Endothelial cell of umbilical vein (primary cell): ENCODE measurements around the gene DEPDC7. TPM values are rescaled to one million over a fixed set of nuclear protein-coding genes. Genes with fewer than 3 reads are reported as not detected.

ENCODE experiments used
- BruUV-seq: library from RNA; stranded (reverse); fragments of 400-500 nt; replicated peaks from 2 replicates; lab custom pipeline; 2021; lab: Mats Ljungman, UMichigan
- CTCF ChIA-PET: fragments of 300-600, 350-600 bp; sonication (Branson Sonifier 250); formaldehyde crosslinking; loops from one replicate; lab custom pipeline; 2021; ENCODE audit warnings: antibody characterized with exemption, inconsistent platforms; lab: Charles Lee
- POLR2A ChIA-PET: fragments of 300-600, 350-600 bp; sonication (Branson Sonifier 250); formaldehyde crosslinking; loops from one replicate; lab custom pipeline; 2021; ENCODE audit warnings: antibody characterized with exemption, inconsistent platforms; lab: Charles Lee
- DNase-seq: peaks from one replicate; pipeline ENCODE4 v3.0.0-alpha.2; 2011; ENCODE audit warnings: low read depth, low spot score
- FAIRE-seq: peaks from 2 replicates; lab custom pipeline; 2011; peaks lifted over from hg19 to GRCh38; lab: Jason Lieb, UNC
- H2AFZ ChIP-seq: 2 replicates; pipeline ENCODE4 v1.6.0; 2012; ENCODE audit warnings: low read depth, low read length, control low read depth, inconsistent platforms
- H3K27ac ChIP-seq: 2 replicates; pipeline ENCODE4 v1.5.1; 2011; ENCODE audit warnings: low read depth, mild to moderate bottlenecking, control low read depth, low read length, moderate library complexity; ENCODE audit not compliant: insufficient read depth
- H3K27me3 ChIP-seq, 2 experiments: 2 replicates each; pipeline versions ENCODE4 v1.6.0 to v1.6.1; 2011; ENCODE audit warnings: low read length in 2 of 2, mixed read lengths in 1 of 2; ENCODE audit not compliant: control insufficient read depth in 2 of 2, insufficient read depth in 2 of 2
- H3K36me3 ChIP-seq, 2 experiments: 2 replicates in 1 of 2; 3 replicates in 1 of 2; pipeline ENCODE4 v1.5.1; 2011; ENCODE audit warnings: low read length in 2 of 2, mild to moderate bottlenecking in 1 of 2, moderate library complexity in 1 of 2; ENCODE audit not compliant: control insufficient read depth in 2 of 2, insufficient read depth in 2 of 2; ENCODE audit errors: extremely low read depth in 1 of 2
- H3K4me1 ChIP-seq: 3 replicates; pipeline ENCODE4 v1.5.1; 2011; ENCODE audit warnings: mild to moderate bottlenecking, low read length; ENCODE audit not compliant: control insufficient read depth, insufficient read depth; ENCODE audit errors: extremely low read depth
- H3K4me2 ChIP-seq: 2 replicates; pipeline ENCODE4 v1.6.1; 2011; ENCODE audit warnings: low read length, control low read depth, mixed read lengths; ENCODE audit not compliant: insufficient read depth
- H3K4me3 ChIP-seq, 3 experiments: fragments of 200-600 bp in 1 of 3; sonication (generic), shearing (Covaris generic) in 1 of 3; replicated peaks in 1 of 3; 2 replicates each; pipeline ENCODE4 v1.5.1; 2011 to 2016; ENCODE audit warnings: control low read depth in 3 of 3, low read length in 3 of 3, mild to moderate bottlenecking in 2 of 3, inconsistent platforms in 1 of 3, low read depth in 1 of 3, moderate library complexity in 1 of 3; ENCODE audit not compliant: insufficient read depth in 1 of 3
- H3K79me2 ChIP-seq: 2 replicates; pipeline ENCODE4 v1.6.0; 2012; ENCODE audit warnings: low read length, inconsistent platforms; ENCODE audit not compliant: control insufficient read depth, insufficient read depth
- H3K9ac ChIP-seq: replicated peaks from 2 replicates; pipeline ENCODE3; 2011; ENCODE audit warnings: low read length, control low read depth; ENCODE audit not compliant: insufficient read depth; ENCODE audit errors: extremely low read depth
- H3K9me1 ChIP-seq: replicated peaks from 3 replicates; pipeline ENCODE4 v1.6.0; 2011; ENCODE audit warnings: mild to moderate bottlenecking, low read length; ENCODE audit not compliant: control insufficient read depth, insufficient read depth; ENCODE audit errors: extremely low read depth
- H3K9me3 ChIP-seq: replicated peaks from 2 replicates; pipeline ENCODE4 v1.5.1; 2012; ENCODE audit warnings: low read length, inconsistent platforms; ENCODE audit not compliant: control insufficient read depth, insufficient read depth
- H4K20me1 ChIP-seq: replicated peaks from 2 replicates; pipeline ENCODE3; 2011; ENCODE audit warnings: mild to moderate bottlenecking, low read length; ENCODE audit not compliant: control insufficient read depth, insufficient read depth; ENCODE audit errors: extremely low read depth
- EZH2 ChIP-seq: IDR thresholded peaks from 2 replicates; pipeline ENCODE4 v1.6.1; 2012; ENCODE audit warnings: borderline replicate concordance, low read depth, mild to moderate bottlenecking, moderate library complexity, low read length, inconsistent platforms; ENCODE audit not compliant: severe bottlenecking
- FOS ChIP-seq: IDR thresholded peaks from 2 replicates; pipeline ENCODE4 v1.6.1; 2011; ENCODE audit warnings: mild to moderate bottlenecking, low read length, moderate library complexity, borderline replicate concordance; ENCODE audit not compliant: insufficient read depth
- GATA2 ChIP-seq: IDR thresholded peaks from 2 replicates; pipeline ENCODE4 v1.7.0; 2011; ENCODE audit warnings: low read depth, mild to moderate bottlenecking, moderate library complexity, mixed read lengths, low read length; ENCODE audit not compliant: insufficient read length, insufficient read depth
- JUN ChIP-seq: IDR thresholded peaks from 2 replicates; pipeline ENCODE4 v1.6.1; 2011; ENCODE audit warnings: borderline replicate concordance, low read depth; ENCODE audit not compliant: insufficient read length, insufficient read depth
- MYC ChIP-seq: IDR thresholded peaks from one replicate; pipeline ENCODE4 v1.6.1; 2011; ENCODE audit warnings: mild to moderate bottlenecking, low read depth, low read length
- POLR2A ChIP-seq: IDR thresholded peaks from 2 replicates; pipeline ENCODE4 v1.6.1; 2012; ENCODE audit warnings: low read depth, mild to moderate bottlenecking, control low read depth, low read length
- POLR2AphosphoS5 ChIP-seq: IDR thresholded peaks from 2 replicates; pipeline ENCODE4 v1.6.1; 2012; ENCODE audit warnings: low read depth, mild to moderate bottlenecking, control low read depth, low read length, moderate library complexity; ENCODE audit not compliant: insufficient read depth
- dilution Hi-C: fragments of 300-500 bp; cut with MboI; formaldehyde crosslinking; loops from one replicate; pipeline ENCODE4 v1.15.0; 2019; ENCODE audit warnings: low sequenced_read_pairs; ENCODE audit not compliant: extremely low pct_ligation_motif_present
- intact Hi-C: fragments of 100-400 bp; cut with micrococcal nuclease; formaldehyde crosslinking; loops from one replicate; pipeline ENCODE4 v1.10.0; 2022
- polyA plus RNA-seq, 4 experiments: library from polyadenylated mRNA; depleted of rRNA in 3 of 4; stranded (reverse) in 3 of 4; unstranded in 1 of 4; fragments of >200 nt; gene quantifications; 2 replicates each; pipeline versions ENCODE4 v1.2.1 to v1.2.3, GENCODE V29; 2011 to 2012; ENCODE audit warnings: missing spikeins in 1 of 4
- total RNA-seq: library from RNA; stranded (reverse); gene quantifications from 2 replicates; pipeline ENCODE4 v1.2.3, GENCODE V29; 2021
- TF ChIP-seq, protein P1 (sequence below), 2 donors: IDR thresholded peaks; 1 replicate in 1 of 2; 2 replicates in 1 of 2; pipeline ENCODE4 v1.5.1; 2011; ENCODE audit warnings: low read length in 2 of 2, mild to moderate bottlenecking in 2 of 2, moderate library complexity in 2 of 2, control low read depth in 1 of 2, inconsistent platforms in 1 of 2, low read depth in 1 of 2; ENCODE audit not compliant: insufficient read depth in 1 of 2; ENCODE audit errors: extremely low read depth in 1 of 2
- TF ChIP-seq, protein P2 (sequence below): IDR thresholded peaks from 2 replicates; pipeline ENCODE4 v1.6.1; 2011; ENCODE audit not compliant: insufficient read depth, insufficient read length

Gene DEPDC7
- total and polyA plus RNA-seq, 2 donors (not counting 3 experiments of a cell fraction or from before 2014, with no cell fraction given), result 0.08 TPM; not detected in 1

DNA sequence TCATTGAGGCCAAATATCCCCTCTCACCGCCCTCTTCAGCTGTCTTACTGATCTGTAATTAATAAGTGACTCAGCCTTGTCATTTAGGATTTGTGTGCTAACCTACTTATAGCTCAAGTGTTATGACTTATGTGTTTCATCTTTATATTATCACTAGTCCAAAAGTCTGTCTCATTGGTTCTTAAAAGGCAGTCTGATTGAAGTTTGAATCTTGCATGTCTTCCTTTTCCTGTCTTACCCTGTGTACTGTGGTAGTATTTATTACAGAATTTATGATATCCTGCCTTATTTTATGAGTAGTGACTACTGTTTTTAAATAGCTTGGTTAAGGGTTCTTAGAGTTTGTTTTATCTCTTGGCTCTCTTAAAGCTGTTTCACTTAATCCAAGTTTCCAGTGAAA is 6.3 kb downstream of the DEPDC7 start:
- Histone ChIP-seq H3K79me2 (no peaks in the 10 kb centered on the region), H3K27me3 (peaks cover 15 to 37% of the 10 kb centered on the region in 2 experiments), H3K9ac (no peak overlapping the region), H3K36me3 (no peaks in the 10 kb centered on the region), H2AFZ (no peak overlapping the region), H3K4me1 (no peaks in the 10 kb centered on the region), H4K20me1 (no peaks in the 10 kb centered on the region), H3K27ac (no peak overlapping the region), H3K4me2 (no peak overlapping the region), H3K9me1 (no peaks in the 10 kb centered on the region), H3K9me3 (no peaks in the 10 kb centered on the region), H3K4me3 (no peak overlapping the region)
- POLR2A ChIA-PET, result no interaction called here
- FAIRE-seq, result no peak
- TF ChIP-seq POLR2A (no peak), EZH2 (no peak), GATA2 (no peak)
- intact Hi-C loops, result no loop called here
- dilution Hi-C loops, result no loop called here
- no peak for DNase-seq
- no TSS peak for BruUV-seq
- CTCF ChIA-PET, result interaction anchor here (1.1 to 1.7 kb wide), 5 partner anchors 8 to 22 kb away, joined by 3 to 6 read pairs (median 4); partner anchors contain the start of gene TCP11L1

DNA sequence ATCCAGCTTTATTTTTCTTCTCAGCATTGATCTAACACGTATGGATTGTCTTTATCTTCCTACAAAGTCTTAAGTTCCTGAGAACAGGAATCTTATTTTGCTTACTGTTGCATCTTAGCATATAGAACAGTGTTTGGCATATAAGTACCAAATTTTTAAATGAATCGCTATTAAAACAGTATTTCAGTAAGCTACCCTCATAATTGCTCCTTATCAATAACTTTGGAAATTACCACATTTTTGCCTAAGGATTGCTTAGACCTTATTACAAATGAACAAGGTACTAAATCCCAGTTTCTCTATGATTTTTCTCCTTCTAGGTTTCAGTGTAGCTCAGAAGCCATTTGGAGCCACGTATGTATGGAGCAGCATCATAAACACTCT is 9.7 kb downstream of the DEPDC7 start:
- peaks cover 3 to 20% of the 10 kb centered on the region in 2 experiments for H3K27me3 ChIP-seq
- no peaks in the 10 kb centered on the region for H3K9me3 ChIP-seq
- no peaks in the 10 kb centered on the region for H3K36me3 ChIP-seq
- H3K4me2 ChIP-seq, result no peak overlapping the region
- no peaks in the 10 kb centered on the region for H4K20me1 ChIP-seq
- dilution Hi-C loops (no loop called here), intact Hi-C loops (no loop called here)
- H3K27ac ChIP-seq, result no peak overlapping the region
- BruUV-seq, result no TSS peak
- no peaks in the 10 kb centered on the region for H3K4me1 ChIP-seq
- no peak for FAIRE-seq
- ChIA-PET CTCF (interaction anchor here (1.1 kb wide), 1 partner anchor 9 kb away, joined by 3 read pairs; the partner anchor contains the start of gene DEPDC7), POLR2A (no interaction called here)
- H3K79me2 ChIP-seq, result no peaks in the 10 kb centered on the region
- H3K4me3 ChIP-seq, result no peak overlapping the region
- no peaks in the 10 kb centered on the region for H3K9me1 ChIP-seq
- H2AFZ ChIP-seq, result no peak overlapping the region
- DNase-seq, result no peak
- H3K9ac ChIP-seq, result no peak overlapping the region
- TF ChIP-seq POLR2A, result no peak
- no peak for TF ChIP-seq EZH2
- TF ChIP-seq, protein P1, sequence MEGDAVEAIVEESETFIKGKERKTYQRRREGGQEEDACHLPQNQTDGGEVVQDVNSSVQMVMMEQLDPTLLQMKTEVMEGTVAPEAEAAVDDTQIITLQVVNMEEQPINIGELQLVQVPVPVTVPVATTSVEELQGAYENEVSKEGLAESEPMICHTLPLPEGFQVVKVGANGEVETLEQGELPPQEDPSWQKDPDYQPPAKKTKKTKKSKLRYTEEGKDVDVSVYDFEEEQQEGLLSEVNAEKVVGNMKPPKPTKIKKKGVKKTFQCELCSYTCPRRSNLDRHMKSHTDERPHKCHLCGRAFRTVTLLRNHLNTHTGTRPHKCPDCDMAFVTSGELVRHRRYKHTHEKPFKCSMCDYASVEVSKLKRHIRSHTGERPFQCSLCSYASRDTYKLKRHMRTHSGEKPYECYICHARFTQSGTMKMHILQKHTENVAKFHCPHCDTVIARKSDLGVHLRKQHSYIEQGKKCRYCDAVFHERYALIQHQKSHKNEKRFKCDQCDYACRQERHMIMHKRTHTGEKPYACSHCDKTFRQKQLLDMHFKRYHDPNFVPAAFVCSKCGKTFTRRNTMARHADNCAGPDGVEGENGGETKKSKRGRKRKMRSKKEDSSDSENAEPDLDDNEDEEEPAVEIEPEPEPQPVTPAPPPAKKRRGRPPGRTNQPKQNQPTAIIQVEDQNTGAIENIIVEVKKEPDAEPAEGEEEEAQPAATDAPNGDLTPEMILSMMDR (IDR thresholded peaks at IDR 0.05; ENCODE audit: extremely low read depth in 1 of 2, insufficient read depth in 1 of 2, low read depth in 1 of 2, low read length in 2 of 2), result no peak
- TF ChIP-seq POLR2AphosphoS5, result no peak
- TF ChIP-seq GATA2, result no peak
- TF ChIP-seq MYC, result no peak
- TF ChIP-seq FOS, result no peak
- TF ChIP-seq JUN, result no peak
- TF ChIP-seq, protein P2, sequence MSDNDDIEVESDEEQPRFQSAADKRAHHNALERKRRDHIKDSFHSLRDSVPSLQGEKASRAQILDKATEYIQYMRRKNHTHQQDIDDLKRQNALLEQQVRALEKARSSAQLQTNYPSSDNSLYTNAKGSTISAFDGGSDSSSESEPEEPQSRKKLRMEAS, result no peak
